ENCODE measurements around the gene GIPC3. TPM values are rescaled to one million over a fixed set of nuclear protein-coding genes. Genes with fewer than 3 reads are reported as not detected.

Gene GIPC3
- total and polyA plus RNA-seq, 2 of the 8 experiments (the other 6 are each of a cell fraction or from before 2014, with no cell fraction given): 1.0 to 1.2 TPM

DNA sequence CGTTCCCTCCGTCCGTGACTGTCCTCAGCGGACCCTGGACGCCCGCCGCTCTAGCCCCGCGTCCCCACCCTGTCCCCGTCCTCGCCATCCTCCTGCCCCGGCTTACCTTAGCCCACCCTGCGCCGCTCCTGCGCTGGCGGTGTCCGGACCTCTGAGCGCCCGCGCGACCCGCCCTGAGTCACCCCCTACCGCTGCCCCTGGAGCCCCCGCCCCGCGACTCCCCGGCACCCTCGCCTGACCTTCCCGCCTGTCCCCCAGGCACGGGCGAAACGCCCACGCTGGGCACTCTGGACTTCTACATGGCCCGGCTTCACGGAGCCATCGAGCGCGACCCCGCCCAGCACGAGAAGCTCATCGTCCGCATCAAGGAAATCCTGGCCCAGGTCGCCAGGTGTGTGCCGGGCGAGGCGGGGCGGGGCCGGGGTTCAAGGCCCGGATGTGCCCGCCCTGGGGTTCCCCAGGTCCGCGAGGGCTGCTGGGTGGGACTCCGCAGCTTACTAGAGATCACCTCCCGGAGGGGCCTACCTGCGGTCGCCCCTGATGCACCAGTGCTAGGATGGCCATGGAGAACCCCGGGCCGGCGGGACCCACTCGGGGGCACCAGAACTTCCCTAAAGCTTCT is 7.4 kb upstream of the GIPC3 start (continued):
- TF ChIP-seq SIN3A (conservative IDR thresholded peaks at IDR 0.05 in 1 of 2, IDR thresholded peaks at IDR 0.05 in 1 of 2; ENCODE audit: low read depth in 1 of 2, low read length in 2 of 2) (0 out of 4 replicates have a peak, but pooled peaks of 1 of the 2 experiments have one; percentile 27), TCF12 (IDR thresholded peaks at IDR 0.05; ENCODE audit: low read depth, low read length) (peak; percentile 62; the same call in 1 of the 2 replicates), SP4 (IDR thresholded peaks at IDR 0.05; ENCODE audit: low read length) (peak; percentile 52; the same call in 1 of the 2 replicates)
